ENCODE measurements around the gene ADCY6. TPM values are rescaled to one million over a fixed set of nuclear protein-coding genes. Genes with fewer than 3 reads are reported as not detected.
A peak's percentile ranks its signal among the peaks of the same experiment; 100 is the strongest.

ADCY6 gene
- total RNA-seq, 1 experiment from 2014 or later: 19.0 TPM

DNA sequence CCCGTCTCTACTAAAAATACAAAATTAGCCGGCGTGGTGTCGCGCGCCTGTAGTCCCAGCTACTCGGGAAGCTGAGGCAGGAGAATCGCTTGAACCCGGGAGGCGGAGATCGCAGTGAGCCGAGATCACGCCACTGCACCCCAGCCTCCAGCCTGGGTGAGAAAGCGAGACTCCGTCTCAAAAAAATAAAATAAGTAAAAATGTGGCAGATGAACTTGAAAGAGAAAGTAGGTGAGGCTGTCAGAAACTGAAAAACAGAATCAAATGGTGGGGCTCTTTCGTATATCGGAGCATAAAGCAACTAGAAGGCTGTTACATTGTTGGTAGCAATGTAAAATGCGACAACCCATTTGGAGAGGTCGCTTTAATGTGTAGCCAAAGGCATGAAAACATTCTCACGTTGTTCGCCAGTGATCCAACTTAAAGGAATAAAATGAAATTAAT is 71.6 kb downstream of the ADCY6 start:
- Histone ChIP-seq H2AFZ (ENCODE audit: low read length) (peak overlapping the region; percentile 80), H3F3A (ENCODE audit: low read length, unreplicated experiment) (no peaks in the 10 kb centered on the region), H3K4me2 (ENCODE audit: low read length) (peak overlapping the region; percentile 100), H3K27me3 (ENCODE audit: low read length) (no peaks in the 10 kb centered on the region), H3K4me1 (ENCODE audit: insufficient read depth, low read length) (peaks cover 18% of the 10 kb centered on the region), H3K9me2 (replicated peaks; ENCODE audit: low read length) (no peaks in the 10 kb centered on the region), H3K4me3 (ENCODE audit: low read length) (peak overlapping the region; percentile 94), H3K27ac (ENCODE audit: low read length) (peak overlapping the region; percentile 85), H3K9ac (ENCODE audit: low read length) (peak overlapping the region; percentile 98), H3K9me3 (ENCODE audit: low read length) (peaks cover 6% of the 10 kb centered on the region; the same call in 1 of the 2 replicates), H3K79me2 (ENCODE audit: low read length) (peaks cover 41% of the 10 kb centered on the region), H3K36me3 (ENCODE audit: low read depth, low read length) (peaks cover 15% of the 10 kb centered on the region), H4K20me1 (ENCODE audit: low read length) (peaks cover 26% of the 10 kb centered on the region)
- CTCF ChIA-PET: no interaction called here
- TF ChIP-seq, protein P1, sequence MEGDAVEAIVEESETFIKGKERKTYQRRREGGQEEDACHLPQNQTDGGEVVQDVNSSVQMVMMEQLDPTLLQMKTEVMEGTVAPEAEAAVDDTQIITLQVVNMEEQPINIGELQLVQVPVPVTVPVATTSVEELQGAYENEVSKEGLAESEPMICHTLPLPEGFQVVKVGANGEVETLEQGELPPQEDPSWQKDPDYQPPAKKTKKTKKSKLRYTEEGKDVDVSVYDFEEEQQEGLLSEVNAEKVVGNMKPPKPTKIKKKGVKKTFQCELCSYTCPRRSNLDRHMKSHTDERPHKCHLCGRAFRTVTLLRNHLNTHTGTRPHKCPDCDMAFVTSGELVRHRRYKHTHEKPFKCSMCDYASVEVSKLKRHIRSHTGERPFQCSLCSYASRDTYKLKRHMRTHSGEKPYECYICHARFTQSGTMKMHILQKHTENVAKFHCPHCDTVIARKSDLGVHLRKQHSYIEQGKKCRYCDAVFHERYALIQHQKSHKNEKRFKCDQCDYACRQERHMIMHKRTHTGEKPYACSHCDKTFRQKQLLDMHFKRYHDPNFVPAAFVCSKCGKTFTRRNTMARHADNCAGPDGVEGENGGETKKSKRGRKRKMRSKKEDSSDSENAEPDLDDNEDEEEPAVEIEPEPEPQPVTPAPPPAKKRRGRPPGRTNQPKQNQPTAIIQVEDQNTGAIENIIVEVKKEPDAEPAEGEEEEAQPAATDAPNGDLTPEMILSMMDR (conservative IDR thresholded peaks at IDR 0.05; ENCODE audit: low read depth, low read length): no peak
- no peak for TF ChIP-seq EZH2 (IDR thresholded peaks at IDR 0.05; ENCODE audit: low read length, unreplicated experiment)
- no peak for TF ChIP-seq EZH2phosphoT487 (IDR thresholded peaks at IDR 0.05; ENCODE audit: borderline replicate concordance, low read length)
- DNase-seq: no peak
- TSS peak; percentile 90 for BruUV-seq (replicated peaks)
- POLR2A ChIA-PET (ENCODE audit: unreplicated experiment): no interaction called here
- intact Hi-C loops (cut with micrococcal nuclease): no loop called here
- no peak for ATAC-seq

DNA sequence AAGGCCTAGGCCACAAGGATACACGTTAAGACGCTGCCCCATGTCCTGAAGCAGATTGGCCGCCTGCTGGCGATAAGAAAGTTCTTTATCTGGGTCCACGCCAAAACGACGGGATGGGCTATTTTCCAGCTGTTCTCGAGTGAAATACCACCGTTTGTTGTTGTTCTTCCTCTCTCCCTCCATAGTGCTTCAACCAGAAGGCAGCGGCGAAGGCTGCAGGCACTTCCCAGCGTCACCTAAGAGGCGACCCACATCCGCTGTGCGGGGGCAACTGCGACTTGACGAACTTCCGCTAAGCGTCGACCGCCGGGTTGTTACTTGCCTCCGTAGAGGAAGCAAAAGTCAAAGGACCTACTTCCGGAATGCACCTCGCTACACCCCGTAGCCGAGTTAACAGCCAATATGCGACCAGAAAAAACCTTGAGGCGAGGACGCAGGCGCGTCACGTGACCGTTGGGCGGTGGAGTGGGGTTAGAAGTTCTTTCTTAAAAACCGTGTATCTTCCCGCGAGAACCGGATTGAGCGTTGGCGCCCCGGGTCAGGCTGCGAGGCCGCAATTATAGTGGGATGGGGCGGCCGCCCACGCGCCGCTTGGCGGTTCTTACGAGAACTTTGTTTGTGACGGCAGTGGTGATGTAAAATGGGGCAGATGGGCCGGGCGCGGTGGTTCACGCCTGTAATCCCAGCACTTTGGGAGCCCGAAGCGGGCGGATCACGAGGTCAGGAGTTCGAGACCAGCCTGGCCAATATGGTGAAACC is 72.2 kb downstream of the ADCY6 start, which contains the start of gene CCNT1:
Gene CCNT1 (minus strand): TSS at position 215 of the 759 bp plus-strand sequence. CDS start 32 bp downstream, at position 183.
- POLR2A ChIA-PET (ENCODE audit: unreplicated experiment): no interaction called here
- intact Hi-C loops (cut with micrococcal nuclease): no loop called here
- peaks cover 18% of the 10 kb centered on the region for H3K4me1 ChIP-seq (ENCODE audit: insufficient read depth, low read length)

More for the DNA sequence above, 72.2 kb downstream of the ADCY6 start, which contains the start of gene CCNT1:
- Histone ChIP-seq H3K79me2 (ENCODE audit: low read length) (peaks cover 47% of the 10 kb centered on the region), H3K4me2 (ENCODE audit: low read length) (peak within 1 kb of the TSS; percentile 100), H3K4me3 (ENCODE audit: low read length) (peak within 1 kb of the TSS; percentile 94), H3K9me3 (ENCODE audit: low read length) (peaks cover 6% of the 10 kb centered on the region; the same call in 1 of the 2 replicates), H3K27me3 (ENCODE audit: low read length) (no peaks in the 10 kb centered on the region), H3K9me2 (replicated peaks; ENCODE audit: low read length) (no peaks in the 10 kb centered on the region), H3K9ac (ENCODE audit: low read length) (peak within 1 kb of the TSS; percentile 98), H2AFZ (ENCODE audit: low read length) (peak within 1 kb of the TSS; percentile 80), H3F3A (ENCODE audit: low read length, unreplicated experiment) (no peaks in the 10 kb centered on the region), H3K27ac (ENCODE audit: low read length) (peak within 1 kb of the TSS; percentile 85), H4K20me1 (ENCODE audit: low read length) (peaks cover 26% of the 10 kb centered on the region), H3K36me3 (ENCODE audit: low read depth, low read length) (peaks cover 19% of the 10 kb centered on the region)
- peak; percentile 94 for ATAC-seq
- DNase-seq: peak; percentile 99
- CTCF ChIA-PET: no interaction called here
- no TSS peak for BruUV-seq (replicated peaks)
- TF ChIP-seq, protein P1 (conservative IDR thresholded peaks at IDR 0.05; ENCODE audit: low read depth, low read length): no peak
- TF ChIP-seq EZH2phosphoT487 (IDR thresholded peaks at IDR 0.05; ENCODE audit: borderline replicate concordance, low read length) (no peak), EZH2 (IDR thresholded peaks at IDR 0.05; ENCODE audit: low read length, unreplicated experiment) (no peak)

Small RNAs within 50 kb of the gene (microRNA-seq; reads per million reads assigned to microRNA genes)
- gene MIR4701 (ENCODE audit: unreplicated experiment): not detected

Other genes starting within 250 kb of the ADCY6 start
- not detected in 2 replicates for gene LALBA, start 219.0 kb downstream of the ADCY6 start, total RNA-seq (2014; rRNA removed)
- gene KANSL2, start 106.9 kb downstream of the ADCY6 start, total RNA-seq (2014; rRNA removed): 33.3 and 33.4 TPM in 2 replicates
- 15.1 and 20.7 TPM in 2 replicates for gene CCNT1, start 72.4 kb downstream of the ADCY6 start, total RNA-seq (2014; rRNA removed)
- 21.4 and 32.9 TPM in 2 replicates for gene CACNB3, start 29.4 kb upstream of the ADCY6 start, total RNA-seq (2014; rRNA removed)
- gene DDX23, start 63.1 kb upstream of the ADCY6 start, total RNA-seq (2014; rRNA removed): 102 and 105 TPM in 2 replicates
- 7.6 and 8.3 TPM in 2 replicates for gene RND1, start 76.8 kb upstream of the ADCY6 start, total RNA-seq (2014; rRNA removed)
- gene FKBP11, start 136.4 kb upstream of the ADCY6 start, total RNA-seq (2014; rRNA removed): 9.7 and 16.4 TPM in 2 replicates
- 85.5 and 93.0 TPM in 2 replicates for gene ARF3, start 168.4 kb upstream of the ADCY6 start, total RNA-seq (2014; rRNA removed)
- 3.7 and 7.4 TPM in 2 replicates for gene WNT10B, start 182.6 kb upstream of the ADCY6 start, total RNA-seq (2014; rRNA removed)
- not detected in 2 replicates for gene WNT1, start 189.2 kb upstream of the ADCY6 start, total RNA-seq (2014; rRNA removed)
- 3.5 and 5.6 TPM in 2 replicates for gene DDN, start 210.3 kb upstream of the ADCY6 start, total RNA-seq (2014; rRNA removed)
- 62.1 and 66.5 TPM in 2 replicates for gene PRKAG1, start 229.7 kb upstream of the ADCY6 start, total RNA-seq (2014; rRNA removed)